ENCODE results near the gene SORT1. TPM values are rescaled to one million over a fixed set of nuclear protein-coding genes. Genes with fewer than 3 reads are reported as not detected.

The SORT1 gene
- polyA plus RNA-seq, 1 experiment, result 38.6 TPM

- TF ChIP-seq, protein P1, sequence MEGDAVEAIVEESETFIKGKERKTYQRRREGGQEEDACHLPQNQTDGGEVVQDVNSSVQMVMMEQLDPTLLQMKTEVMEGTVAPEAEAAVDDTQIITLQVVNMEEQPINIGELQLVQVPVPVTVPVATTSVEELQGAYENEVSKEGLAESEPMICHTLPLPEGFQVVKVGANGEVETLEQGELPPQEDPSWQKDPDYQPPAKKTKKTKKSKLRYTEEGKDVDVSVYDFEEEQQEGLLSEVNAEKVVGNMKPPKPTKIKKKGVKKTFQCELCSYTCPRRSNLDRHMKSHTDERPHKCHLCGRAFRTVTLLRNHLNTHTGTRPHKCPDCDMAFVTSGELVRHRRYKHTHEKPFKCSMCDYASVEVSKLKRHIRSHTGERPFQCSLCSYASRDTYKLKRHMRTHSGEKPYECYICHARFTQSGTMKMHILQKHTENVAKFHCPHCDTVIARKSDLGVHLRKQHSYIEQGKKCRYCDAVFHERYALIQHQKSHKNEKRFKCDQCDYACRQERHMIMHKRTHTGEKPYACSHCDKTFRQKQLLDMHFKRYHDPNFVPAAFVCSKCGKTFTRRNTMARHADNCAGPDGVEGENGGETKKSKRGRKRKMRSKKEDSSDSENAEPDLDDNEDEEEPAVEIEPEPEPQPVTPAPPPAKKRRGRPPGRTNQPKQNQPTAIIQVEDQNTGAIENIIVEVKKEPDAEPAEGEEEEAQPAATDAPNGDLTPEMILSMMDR (IDR thresholded peaks at IDR 0.05; ENCODE audit: insufficient read depth, low read depth, low read length), result no peak
- no peak overlapping the region for H3K4me3 ChIP-seq (ENCODE audit: low read depth, low read length)
- no peaks in the 10 kb centered on the region for H3K36me3 ChIP-seq (ENCODE audit: control insufficient read depth, insufficient read depth, low read length)
Measured at GRCh38 chr1:109394591-109395281, 3.0 kb downstream of the SORT1 start.

DNA sequence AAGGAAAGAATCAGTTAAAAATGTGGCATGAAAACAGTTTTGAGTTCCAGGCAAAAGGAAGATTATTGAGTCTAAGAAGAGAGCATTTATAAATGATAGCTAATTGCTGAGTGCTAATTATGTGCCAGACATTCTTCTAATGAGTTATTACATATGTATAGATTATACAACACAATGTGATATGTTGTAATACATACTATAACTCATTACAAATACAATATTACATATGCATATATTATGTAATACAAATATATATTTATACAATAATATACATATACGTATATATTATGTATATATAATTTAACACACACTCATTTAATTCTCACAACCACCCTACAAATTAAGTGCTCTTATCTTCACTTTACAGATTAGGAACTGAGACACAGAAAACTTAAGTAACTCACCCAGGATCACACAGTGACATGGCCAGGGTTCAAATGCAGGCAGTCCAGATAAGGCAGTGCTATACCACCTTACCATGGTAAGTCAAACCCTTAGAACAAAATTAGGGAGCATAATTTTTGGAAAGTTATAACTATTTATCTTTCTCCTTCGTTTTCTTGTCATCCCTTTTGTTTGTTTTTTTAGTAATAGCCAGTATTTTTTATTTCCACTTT lies 4.0 kb downstream of the SORT1 start:
- no peaks in the 10 kb centered on the region for H3K36me3 ChIP-seq (ENCODE audit: control insufficient read depth, insufficient read depth, low read length)
- ChIA-PET POLR2A (no interaction called here), CTCF (interaction anchor here (0.6 to 5.6 kb wide), 5 partner anchors 8 to 139 kb away, joined by 3 to 31 read pairs (median 3); no protein-coding TSS in a partner anchor)
- no peak overlapping the region for H3K4me3 ChIP-seq (ENCODE audit: low read depth, low read length)
- TF ChIP-seq, protein P1 (IDR thresholded peaks at IDR 0.05; ENCODE audit: insufficient read depth, low read depth, low read length), result no peak
- no peaks in the 10 kb centered on the region for H3K27me3 ChIP-seq (ENCODE audit: control insufficient read depth, insufficient read depth, low read length)
- no peak for DNase-seq (ENCODE audit: low read depth)

More at GRCh38 chr1:109394591-109395281, 3.0 kb downstream of the SORT1 start:
- H3K27me3 ChIP-seq (ENCODE audit: control insufficient read depth, insufficient read depth, low read length), result no peaks in the 10 kb centered on the region
- CTCF ChIA-PET, result interaction anchor here (0.9 to 9.2 kb wide), 3 partner anchors 116 to 131 kb away, joined by 3 to 140 read pairs (median 31); no protein-coding TSS in a partner anchor
- POLR2A ChIA-PET, result no interaction called here
- no peak for DNase-seq (ENCODE audit: low read depth)

DNA sequence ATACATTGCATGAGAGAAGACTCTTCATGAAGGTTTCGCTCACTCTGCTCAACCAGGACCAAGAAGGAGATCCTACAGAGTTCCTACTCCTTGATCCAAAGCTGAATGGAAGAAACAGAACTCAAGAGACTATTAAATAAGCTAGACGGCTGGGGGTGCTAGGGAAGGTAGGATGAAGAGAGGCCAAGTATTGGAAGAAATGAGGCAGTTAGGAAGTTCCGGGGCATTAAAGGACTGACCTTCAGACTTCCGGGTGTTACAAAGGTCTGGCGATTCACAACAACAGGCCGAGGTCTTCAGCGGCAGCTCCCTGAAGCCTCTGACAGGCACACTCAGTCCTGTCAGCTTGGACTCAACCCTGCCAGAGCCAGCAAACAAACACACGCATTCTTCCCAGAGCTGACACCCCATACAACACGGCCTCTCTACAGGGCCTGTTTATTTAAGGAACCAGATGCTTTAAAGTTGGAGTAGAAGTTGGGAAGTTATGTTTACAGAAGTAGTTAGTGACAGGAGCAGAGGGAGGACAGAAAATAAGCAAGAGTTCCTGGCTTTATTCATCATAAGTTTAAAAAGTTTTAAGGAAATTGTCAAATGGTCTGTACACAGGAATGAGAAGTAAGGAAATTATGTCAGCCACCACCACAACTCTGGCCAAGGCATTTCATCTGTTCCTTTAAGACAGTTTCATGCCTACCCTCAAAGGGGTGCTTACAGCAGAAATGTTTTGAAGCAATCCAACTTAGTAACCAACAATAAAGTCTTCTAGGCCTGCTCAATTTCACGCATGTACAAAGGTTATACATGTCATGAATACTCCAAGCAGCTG lies 4.7 kb downstream of the SORT1 start:
- CTCF ChIA-PET, result interaction anchor here (0.6 to 5.6 kb wide), 8 partner anchors 9 to 140 kb away, joined by 3 to 31 read pairs (median 4); partner anchors contain the start of gene PSMA5

DNA sequence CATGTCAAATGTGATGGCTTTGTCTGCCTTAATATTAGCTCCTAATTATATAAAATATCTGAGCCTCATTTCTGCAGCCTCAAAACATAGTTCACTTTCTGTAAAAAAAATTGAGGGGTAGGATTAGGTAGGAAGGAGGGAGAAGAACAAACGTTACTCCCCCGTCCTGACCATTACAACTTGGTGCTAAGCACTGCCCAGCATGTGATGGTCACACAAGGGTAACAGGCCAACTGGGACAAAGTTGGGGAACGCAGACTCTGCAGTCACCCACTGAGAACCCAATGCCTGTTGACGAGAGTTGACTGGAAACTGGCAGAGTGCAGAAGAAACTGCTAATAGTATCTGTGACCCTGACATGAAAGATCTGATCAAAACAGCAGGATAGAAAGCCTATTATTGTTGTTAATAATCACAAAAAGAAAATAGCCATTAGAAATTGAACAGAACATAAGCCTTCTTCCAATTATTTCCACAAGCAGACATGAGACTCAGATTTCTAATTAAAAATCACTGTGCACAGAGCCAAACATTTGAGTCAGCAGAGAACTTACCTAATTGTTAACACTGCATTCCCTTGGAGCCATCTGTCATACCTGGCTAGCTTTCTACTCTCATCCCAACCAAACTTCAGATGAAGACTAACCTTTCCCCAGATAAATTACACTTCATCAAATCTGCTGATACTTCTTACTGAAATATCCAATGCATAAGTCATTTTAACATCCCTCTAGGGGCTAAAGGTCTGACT lies 5.5 kb downstream of the SORT1 start:
- ChIA-PET CTCF (interaction anchor here (1.1 to 5.6 kb wide), 7 partner anchors 9 to 141 kb away, joined by 3 to 31 read pairs (median 4); partner anchors contain the start of gene PSMA5), POLR2A (no interaction called here)
- no peak for DNase-seq (ENCODE audit: low read depth)
- Histone ChIP-seq H3K36me3 (ENCODE audit: control insufficient read depth, insufficient read depth, low read length) (no peaks in the 10 kb centered on the region), H3K4me3 (ENCODE audit: low read depth, low read length) (no peak overlapping the region), H3K27me3 (ENCODE audit: control insufficient read depth, insufficient read depth, low read length) (no peaks in the 10 kb centered on the region)
- TF ChIP-seq, protein P1 (IDR thresholded peaks at IDR 0.05; ENCODE audit: insufficient read depth, low read depth, low read length), result no peak

More for the DNA sequence above, 4.7 kb downstream of the SORT1 start:
- no peak for DNase-seq (ENCODE audit: low read depth)
- Histone ChIP-seq H3K4me3 (ENCODE audit: low read depth, low read length) (no peak overlapping the region), H3K36me3 (ENCODE audit: control insufficient read depth, insufficient read depth, low read length) (no peaks in the 10 kb centered on the region), H3K27me3 (ENCODE audit: control insufficient read depth, insufficient read depth, low read length) (no peaks in the 10 kb centered on the region)
- POLR2A ChIA-PET, result no interaction called here
- TF ChIP-seq, protein P1 (IDR thresholded peaks at IDR 0.05; ENCODE audit: insufficient read depth, low read depth, low read length), result no peak

Measured in BJ (cell line).